ENCODE measurements around the gene MYBPC1.
"Not testable (repeated sequence)": the region's sequence is repeated elsewhere in the genome, so short reads cannot be mapped to it uniquely, and the experiment has no call there.

MYBPC1 gene, protein sequence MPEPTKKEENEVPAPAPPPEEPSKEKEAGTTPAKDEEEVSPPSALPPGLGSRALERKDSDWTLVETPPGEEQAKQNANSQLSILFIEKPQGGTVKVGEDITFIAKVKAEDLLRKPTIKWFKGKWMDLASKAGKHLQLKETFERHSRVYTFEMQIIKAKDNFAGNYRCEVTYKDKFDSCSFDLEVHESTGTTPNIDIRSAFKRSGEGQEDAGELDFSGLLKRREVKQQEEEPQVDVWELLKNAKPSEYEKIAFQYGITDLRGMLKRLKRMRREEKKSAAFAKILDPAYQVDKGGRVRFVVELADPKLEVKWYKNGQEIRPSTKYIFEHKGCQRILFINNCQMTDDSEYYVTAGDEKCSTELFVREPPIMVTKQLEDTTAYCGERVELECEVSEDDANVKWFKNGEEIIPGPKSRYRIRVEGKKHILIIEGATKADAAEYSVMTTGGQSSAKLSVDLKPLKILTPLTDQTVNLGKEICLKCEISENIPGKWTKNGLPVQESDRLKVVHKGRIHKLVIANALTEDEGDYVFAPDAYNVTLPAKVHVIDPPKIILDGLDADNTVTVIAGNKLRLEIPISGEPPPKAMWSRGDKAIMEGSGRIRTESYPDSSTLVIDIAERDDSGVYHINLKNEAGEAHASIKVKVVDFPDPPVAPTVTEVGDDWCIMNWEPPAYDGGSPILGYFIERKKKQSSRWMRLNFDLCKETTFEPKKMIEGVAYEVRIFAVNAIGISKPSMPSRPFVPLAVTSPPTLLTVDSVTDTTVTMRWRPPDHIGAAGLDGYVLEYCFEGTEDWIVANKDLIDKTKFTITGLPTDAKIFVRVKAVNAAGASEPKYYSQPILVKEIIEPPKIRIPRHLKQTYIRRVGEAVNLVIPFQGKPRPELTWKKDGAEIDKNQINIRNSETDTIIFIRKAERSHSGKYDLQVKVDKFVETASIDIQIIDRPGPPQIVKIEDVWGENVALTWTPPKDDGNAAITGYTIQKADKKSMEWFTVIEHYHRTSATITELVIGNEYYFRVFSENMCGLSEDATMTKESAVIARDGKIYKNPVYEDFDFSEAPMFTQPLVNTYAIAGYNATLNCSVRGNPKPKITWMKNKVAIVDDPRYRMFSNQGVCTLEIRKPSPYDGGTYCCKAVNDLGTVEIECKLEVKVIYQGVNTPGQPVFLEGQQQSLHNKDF

DNA sequence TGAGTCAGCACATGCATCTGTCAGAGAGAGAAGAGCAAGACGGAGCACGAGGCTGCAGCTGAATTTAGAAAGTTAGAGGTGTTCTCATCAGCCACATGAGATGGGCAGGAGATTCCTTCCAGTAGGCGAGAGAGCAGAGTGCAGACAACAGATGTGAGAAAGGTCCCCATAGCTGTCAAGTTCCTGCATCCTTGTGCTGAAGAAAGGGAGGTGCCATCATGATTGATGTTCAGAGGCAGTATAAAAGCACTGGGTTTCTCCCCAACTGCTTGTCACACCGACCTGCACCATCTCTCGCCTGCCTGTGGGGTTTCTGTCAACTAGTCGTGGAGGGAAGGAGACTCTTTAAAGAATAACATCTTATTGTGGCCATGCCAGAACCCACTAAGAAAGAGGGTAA is at the start of gene MYBPC1:
TSS of gene MYBPC1 (plus strand) at position 272 of the 400 bp plus-strand sequence. CDS start at position 372, 100 bp downstream.
- no peak for DNase-seq

DNA sequence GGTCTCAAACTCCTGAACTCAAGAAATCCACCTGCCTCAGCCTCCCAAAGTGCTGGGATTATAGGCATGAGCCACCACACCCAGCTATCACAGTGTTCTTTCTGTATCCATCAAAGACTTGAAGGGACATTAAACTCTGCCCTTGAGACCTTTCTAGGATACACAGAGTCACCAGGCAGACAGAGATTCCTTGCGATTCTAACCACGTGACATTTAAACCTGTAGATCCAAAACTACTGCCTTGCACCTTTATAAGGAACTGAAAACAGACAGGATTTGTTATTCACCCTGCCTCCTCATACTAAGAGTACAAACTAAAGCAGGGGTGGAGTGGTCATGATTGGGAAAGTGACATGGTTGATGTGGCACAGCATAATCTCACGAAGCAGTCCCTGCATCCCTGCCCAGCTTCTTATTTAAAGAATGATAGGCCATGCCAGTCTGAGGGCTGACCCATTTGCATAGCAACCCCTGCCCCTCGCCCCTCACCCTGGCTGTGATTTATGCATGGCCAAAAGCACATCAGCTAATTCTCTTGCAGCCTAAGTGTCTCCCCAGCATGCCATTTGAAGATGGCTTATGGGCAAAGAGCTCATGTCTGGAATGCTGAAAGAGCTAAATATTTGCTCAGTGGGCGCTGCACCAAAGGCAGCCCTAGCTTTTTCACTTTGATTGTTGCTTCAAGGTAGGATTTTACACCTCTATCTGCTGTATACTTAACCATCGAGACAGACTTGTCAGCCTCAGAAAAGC is 43.2 kb upstream of the MYBPC1 start:
- DNase-seq, result no peak

DNA sequence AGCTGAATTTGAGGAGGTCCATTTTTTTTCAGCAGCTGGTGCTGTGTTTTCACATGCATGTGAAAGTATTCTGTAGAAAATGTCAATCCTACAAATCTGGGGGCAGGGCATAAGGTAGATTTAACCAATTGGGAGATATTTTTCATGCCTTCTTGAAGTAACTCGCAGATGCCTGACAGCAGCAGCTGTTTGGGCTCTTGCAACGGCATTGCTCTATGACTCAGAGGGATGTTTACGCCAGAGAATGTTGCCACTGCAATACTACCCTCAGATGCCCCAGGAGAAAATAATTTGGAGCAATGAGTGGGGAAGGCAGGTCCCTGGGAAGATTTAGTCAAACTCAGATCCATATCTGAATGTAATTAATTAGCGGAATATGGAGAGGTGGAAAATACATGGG is 42.5 kb upstream of the MYBPC1 start:
- no peak for DNase-seq

DNA sequence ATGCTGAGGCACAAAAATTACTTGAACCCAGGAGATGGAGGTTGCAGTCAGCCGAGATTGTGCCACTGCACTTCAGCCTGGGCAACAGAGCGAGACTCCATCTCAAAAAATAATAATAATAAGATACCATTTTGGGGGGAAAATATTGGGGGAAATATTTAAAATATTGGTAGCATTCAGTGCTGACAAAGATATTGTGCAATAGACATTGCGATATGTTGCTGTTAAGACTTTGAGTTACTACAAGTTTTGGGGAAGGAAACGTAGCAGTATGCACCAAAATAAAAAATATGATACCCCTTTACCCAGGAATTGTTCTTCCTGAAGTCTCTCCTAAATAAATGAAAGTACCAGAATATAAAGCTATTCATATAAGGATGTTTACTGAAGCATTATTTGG is 37.7 kb upstream of the MYBPC1 start:
- no peak for DNase-seq

DNA sequence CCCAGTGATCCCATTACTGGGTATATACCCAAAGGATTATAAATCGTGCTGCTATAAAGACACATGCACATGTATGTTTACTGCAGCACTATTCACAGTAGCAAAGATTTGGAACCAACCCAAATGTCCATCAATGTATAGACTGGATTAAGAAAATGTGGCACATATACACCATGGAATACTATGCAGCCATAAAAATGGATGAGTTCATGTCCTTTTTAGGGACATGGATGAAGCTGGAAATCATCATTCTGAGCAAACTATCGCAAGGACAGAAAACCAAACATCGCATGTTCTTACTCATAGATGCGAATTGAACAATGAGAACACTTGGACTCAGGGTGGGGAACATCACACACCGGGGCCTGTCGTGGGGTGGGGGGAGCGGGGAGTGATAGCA is 36.0 kb upstream of the MYBPC1 start:
- DNase-seq, result not testable (repeated sequence)

DNA sequence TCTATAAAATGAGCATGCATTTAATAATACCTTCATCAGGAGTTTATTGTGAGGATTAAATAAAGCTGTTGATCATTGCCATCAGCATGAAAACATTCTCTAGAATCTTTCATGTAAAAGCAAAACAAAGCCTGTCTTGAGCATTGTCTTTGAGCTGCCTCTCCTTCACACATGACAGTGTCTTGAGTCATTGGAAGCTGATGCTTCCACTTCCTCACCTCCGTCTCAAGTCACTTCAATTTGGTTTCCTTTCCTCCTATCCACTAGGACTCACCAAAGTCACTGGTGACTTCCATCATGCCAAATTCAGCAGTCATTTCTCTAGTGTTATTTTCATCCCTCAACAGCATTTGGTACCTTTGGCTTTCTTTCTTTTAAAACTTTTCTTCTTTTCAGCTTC is 31.6 kb upstream of the MYBPC1 start:
- no peak for DNase-seq

DNA sequence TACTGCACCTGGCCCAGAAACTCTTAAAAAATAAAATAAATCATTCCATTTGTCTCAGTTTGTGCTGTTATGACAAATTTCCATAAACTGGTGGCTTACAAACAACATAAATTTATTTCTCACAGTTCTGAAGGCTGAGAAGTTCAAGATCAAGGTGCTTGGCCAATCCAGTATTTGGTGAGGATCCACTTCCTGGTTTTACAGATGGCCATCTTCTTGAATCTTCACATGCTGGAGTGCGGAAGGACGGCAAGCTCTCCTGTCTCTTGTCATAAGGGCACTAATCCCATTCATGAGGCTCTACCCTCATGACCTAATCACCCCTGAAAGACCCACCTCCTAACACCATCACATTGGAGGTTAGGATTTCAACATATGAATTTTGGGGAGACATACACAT is 29.9 kb upstream of the MYBPC1 start:
- no peak for DNase-seq

DNA sequence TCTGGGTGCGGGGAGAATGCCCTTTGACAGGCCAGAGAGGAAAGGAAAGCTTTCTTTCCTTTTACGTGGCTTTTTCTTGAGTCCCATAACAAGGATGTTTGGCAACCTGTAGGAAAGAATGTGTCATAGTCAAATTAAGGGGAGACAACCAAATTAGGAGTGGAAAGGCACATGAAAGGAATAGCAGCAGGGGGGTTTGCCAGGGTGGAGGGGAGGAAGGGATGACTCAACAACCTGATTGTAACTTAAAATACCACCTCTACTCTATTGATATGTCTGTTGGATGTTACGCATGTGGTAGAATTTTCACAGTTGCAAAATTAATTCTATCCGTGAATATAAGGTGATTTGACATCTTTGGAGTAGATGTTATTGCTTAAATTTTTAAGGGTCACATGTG is 28.5 kb upstream of the MYBPC1 start:
- DNase-seq, result no peak

DNA sequence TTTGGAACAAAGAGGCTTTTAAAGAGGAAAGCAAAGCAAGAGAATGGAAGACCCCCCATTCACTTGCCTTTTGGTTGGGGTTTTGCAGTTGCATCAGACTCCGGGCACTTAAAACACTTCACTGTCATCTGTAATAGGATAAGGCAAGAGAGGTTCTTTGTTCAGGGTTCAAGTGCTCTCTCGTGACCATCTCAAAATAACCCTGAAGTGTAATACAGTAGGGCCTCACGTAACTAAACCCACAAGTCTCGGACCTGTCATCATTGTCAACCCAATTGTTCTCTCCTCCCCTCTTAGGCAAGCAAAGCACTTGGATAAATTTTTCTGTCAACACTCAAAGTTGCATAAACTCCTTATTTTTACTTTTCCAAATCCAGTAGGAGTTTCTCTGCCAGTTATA is 26.9 kb upstream of the MYBPC1 start:
- no peak for DNase-seq

DNA sequence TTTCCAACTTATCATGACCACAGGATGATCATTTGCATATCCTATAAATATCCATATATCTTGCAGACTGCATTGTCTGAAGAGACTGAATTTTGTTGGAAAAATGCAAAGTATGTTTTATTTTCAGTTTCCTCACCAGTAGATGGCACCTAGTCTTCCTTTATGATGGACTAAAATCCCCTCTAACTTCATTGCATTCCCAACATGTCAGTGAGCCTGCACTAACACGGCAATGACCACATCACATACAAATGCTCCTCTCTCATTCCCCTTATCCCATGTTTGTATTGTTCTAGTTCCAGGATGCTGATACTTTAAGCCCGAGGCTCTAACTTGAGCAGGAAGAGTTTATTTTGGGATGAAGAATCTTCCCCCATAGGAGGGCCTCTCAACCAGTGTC is 24.7 kb upstream of the MYBPC1 start:
- no peak for DNase-seq

DNA sequence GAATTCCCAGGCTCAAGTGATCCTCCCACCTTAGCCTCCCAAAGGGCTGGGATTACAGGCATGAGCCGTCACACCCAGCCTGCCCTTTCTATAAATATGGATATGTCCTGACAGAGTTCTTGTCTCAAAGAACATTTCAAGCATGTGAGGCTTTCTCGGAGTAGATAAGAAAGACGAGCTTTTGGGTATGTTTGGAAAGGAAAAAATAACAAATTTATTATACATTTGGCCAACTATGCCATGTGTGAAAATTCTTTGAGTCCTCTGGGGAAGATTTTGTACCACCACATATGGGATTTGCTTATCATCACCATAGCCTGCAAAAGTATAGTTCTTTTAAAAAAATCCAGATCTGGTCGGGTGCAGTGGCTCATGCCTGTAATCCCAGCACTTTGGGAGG is 23.7 kb upstream of the MYBPC1 start:
- DNase-seq, result no peak

DNA sequence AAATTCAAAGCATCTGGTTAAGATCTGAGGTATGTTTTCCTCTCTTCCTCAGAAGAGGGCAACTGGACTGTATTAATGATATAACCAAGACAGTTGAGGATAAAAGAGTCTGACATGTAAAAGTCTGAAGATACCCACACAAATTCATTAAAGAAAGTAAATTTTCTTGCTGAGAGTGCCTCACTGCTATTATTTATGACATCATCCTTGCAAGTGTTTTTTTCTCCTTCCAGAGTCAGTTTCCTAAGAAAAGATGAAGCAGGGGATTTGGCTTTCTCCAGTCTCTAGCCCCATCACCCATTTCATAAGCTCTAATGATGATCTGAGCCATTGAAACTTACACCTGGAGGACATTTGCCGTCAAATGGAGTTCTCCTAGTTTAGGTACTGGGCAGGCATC is 21.0 kb upstream of the MYBPC1 start:
- DNase-seq, result no peak

DNA sequence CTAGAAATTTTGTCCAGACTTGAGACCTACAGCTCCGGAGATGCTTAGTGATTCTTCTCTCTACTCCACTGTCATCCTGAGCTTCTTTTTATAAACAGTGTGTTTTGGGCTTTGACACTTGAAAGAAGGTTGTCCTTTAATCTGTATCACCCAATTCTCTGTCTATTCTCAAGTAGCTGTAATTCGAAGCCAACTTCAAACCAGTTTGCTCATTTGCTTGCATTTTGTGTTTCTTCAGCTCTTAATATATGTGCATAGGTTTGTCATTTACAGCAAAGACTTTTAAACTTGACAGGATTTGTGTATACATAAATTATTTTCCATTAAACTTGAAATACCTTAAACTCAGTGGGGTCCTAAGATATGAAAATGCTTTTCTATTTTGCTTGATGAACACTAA is 16.4 kb upstream of the MYBPC1 start:
- no peak for DNase-seq

DNA sequence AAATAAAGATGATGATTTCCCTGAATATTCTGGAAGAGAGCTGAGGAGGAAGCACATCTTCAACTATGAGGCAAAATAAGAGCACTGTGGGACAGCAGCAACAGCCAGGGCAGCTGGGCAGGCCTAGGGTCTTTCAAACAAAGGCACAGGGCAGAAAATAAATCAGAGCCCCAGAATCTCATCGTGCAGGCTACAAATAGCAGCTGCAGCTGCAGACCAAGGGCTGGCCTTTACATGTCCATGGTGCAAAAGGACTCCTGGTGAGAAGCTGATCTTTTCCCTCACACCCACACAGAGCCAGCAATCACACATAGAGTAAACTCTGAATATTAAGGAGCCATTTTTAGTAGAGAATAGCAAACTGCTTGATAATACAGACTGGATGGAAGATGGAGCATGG is 13.6 kb upstream of the MYBPC1 start:
- no peak for DNase-seq

DNA sequence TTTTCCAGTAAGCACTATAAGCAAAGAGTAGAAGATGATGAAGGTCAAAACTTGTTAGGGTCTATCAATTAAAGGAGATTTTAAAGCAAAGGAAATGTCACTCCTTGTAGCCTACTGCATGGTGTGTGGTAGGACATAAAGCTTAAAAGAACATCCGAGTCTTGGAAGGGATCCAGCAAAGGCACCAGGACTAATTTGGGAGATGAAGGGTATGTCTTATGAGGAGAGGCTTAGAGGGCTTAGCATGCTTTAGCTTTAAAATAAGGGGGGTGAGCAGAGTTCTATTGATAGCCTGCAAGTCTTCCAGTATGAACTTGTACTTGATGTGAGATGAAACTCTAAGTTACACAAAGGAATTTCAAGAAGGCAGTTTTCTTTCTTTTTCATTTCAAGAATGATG is 11.8 kb upstream of the MYBPC1 start:
- no peak for DNase-seq

DNA sequence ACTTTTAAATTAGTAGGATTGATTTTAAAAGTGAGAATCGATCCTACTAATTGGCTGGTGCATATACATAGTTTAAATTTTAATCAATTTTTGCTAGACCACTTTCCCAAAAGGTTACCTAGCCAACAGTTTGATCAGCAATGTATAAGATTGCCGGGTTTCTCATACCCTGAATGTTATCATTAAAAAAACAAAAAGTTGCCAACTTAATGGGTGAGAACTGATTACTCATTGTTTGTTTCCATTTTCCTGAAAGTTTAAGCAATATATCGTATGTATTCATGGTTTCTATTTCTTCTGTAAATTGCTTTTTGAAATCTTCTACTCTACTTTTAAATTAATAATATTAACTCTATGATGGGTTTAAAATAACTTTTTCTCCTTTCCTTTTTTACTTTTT is 4.4 kb upstream of the MYBPC1 start:
- no peak for DNase-seq

DNA sequence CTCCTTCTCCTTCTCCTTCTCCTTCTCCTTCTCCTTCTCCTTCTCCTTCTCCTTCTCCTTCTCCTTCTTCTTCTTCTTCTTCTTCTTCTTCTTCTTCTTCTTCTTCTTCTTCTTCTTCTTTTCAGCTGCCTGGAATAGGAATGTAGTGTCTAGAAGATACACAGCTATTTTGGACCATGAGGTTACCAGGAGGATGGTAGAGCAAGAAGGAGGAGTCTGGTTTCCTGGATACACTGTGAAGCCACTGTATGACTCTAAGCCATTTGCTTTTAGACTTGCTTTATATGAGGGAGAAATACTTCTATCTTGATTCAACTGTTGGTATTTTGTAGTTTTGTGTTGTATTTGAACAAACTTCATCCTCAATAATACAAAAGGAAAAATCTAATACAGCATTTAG is 3.0 kb upstream of the MYBPC1 start:
- no peak for DNase-seq

DNA sequence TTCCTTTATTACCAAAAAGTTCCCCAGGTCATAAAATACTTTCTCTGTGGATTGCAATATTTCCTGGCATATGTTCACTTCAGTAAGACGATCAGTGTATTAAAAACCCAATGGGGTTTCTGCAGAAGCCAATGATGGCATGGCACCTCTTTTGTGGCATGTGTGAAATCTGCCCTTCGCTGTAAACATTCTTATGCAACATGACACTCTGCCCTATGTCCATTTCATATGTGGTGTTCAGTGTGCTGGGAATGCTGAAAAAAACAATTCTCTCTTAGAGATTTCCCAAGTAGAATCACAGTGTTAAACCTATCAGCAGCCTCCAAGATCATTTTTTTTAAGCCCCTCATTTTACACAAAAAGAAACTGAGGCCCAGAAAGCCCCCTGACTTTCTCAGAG is 2.3 kb upstream of the MYBPC1 start:
- no peak for DNase-seq

DNA sequence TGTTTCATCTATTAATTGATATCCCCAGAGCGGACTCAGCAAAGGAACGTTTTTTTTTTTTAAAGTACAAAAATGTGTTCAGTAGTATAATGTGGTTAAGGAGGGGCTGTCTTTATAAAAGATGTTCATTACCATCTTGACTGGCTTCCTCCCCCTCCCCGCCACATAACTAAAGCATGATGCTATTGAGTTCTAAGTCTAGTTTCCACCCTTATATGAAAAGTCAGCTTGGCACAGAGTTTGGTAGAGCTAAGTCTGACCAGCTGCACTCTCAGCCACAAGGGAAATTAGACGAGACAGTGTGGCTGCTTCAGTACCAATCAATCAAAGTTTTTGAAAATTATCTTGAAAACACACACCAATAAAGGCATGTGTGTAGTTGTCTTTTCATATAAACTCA is 1.9 kb upstream of the MYBPC1 start:
- DNase-seq, result no peak

DNA sequence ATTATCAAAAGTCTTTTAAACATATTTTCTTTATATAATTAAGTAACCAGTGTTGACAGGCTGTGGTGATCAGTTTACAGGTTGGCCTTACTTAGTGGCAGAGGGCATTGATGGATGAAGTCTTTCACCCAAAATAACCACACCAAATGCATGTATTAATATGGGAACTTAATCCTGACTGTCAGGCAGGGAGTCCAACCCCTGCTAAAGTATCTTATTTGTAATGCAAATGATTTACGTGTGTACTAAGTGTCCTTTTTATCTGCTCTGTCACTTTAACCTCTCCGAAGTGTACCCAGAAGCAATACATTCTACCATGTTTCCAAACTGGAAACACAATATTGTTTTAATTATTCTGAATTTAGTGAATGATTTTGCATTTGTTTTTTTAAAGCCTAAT is 1.4 kb downstream of the MYBPC1 start:
- DNase-seq, result no peak

DNA sequence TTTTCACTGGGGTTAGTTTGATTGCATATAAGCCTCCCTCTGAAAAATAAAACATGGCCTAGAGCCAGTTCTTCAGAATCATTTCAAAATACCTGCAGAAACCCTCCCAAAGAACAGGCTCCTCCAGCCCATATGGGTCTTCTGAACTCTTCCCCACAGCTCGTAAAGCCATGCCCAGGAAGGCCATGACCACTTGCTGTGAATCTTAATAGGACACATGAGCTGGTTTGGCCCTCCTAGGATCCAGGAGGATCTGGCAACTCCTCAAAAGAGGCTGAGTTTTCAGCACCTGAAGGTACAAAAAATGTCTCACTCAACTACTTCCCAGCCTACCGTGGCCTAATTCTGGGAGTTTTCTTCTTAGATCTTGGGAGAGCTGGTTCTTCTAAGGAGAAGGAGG is 2.4 kb downstream of the MYBPC1 start:
- DNase-seq, result no peak

DNA sequence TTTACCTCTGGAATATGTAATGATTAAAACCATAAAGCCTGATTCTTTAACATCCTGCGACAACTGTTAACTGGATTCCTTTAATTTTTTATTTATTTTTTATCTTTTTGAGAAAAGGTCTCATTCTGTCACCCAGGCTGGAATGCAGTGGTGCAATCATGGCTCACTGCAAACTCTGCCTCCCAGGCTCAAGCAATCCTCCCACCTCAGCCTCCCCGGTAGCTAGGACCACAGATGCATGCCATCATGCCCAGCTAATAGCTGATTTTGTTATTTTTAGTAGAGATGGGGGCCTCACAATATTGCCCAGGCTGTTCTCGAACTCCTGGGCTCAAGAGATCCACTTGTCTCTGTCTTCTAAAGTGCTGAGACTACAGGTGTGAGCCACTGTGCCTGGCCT is 3.7 kb downstream of the MYBPC1 start:
- DNase-seq, result no peak

DNA sequence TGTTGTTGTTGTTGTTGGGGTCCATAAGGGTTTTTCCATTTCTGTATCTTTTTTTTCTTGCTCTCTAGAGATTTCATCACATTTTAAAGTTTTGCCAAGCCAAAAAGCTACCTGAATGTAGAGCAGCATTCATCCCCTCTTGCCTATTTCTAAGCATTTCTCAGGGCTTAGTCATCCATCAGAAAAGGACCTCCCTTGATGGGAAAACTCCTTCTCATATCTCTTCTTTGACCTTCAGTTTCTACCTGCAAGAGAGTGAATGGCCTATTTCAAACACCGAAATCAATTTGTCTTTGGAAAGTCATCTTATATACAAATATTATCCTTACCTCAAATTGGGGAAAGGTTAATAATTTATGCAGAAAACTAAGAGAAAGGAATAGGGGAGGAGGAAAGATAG is 4.5 kb downstream of the MYBPC1 start:
- DNase-seq, result no peak
